A549 treated with Mapracorat at 1 μM for 4 hours (cell line): Measurements from ENCODE around the gene FRMD7. TPM values are rescaled to one million over a fixed set of nuclear protein-coding genes. Genes with fewer than 3 reads are reported as not detected.

ENCODE experiments used
- total RNA-seq: library from RNA; stranded (reverse); fragments of 200-300 nt; extraction: Qiagen RNA extraction; gene quantifications from 5 replicates; pipeline ENCODE4 v1.2.3, GENCODE V29; 2022

FRMD7 gene, protein sequence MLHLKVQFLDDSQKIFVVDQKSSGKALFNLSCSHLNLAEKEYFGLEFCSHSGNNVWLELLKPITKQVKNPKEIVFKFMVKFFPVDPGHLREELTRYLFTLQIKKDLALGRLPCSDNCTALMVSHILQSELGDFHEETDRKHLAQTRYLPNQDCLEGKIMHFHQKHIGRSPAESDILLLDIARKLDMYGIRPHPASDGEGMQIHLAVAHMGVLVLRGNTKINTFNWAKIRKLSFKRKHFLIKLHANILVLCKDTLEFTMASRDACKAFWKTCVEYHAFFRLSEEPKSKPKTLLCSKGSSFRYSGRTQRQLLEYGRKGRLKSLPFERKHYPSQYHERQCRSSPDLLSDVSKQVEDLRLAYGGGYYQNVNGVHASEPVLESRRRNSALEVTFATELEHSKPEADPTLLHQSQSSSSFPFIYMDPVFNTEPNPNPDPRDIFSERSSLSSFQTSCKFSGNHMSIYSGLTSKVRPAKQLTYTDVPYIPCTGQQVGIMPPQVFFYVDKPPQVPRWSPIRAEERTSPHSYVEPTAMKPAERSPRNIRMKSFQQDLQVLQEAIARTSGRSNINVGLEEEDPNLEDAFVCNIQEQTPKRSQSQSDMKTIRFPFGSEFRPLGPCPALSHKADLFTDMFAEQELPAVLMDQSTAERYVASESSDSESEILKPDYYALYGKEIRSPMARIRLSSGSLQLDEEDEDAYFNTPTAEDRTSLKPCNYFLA
- not detected in 5 replicates for total RNA-seq

DNA sequence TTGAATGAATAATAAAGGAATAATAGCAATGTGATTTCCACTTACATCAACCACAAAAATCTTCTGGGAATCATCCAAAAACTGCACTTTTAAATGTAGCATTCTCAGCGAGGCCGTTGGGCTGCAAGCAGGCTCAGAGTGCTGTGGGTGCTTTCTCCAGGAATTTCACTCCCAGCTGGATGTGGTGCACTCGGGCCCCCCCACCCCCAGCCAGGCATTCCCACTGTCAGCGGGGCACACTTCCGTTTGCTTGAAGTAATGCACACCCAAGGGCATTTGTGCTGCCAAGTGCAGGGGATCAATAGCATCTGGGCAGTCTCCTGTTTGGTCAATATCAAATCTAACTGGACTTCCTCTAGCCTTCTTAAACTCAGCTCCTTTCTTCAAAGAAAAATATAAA lies at the start of gene FRMD7:
FRMD7 (minus strand) TSS at position 278 of the 400 bp plus-strand sequence; CDS start at position 102, 176 bp downstream.

Other genes starting within 250 kb of the FRMD7 start
- gene STK26, start 104.7 kb downstream of the FRMD7 start, total RNA-seq, result 8.0 to 10.8 TPM (median 10.6 TPM) in 5 replicates
- gene RAP2C, start 91.4 kb upstream of the FRMD7 start, total RNA-seq, result 21.9 to 43.3 TPM (median 27.8 TPM) in 5 replicates